ENCODE measurements around the gene SLC16A7. TPM values are rescaled to one million over a fixed set of nuclear protein-coding genes. Genes with fewer than 3 reads are reported as not detected.

Gene SLC16A7
- total RNA-seq, 4 donors from 2014 or later, result 0.80 to 29.9 (median 12.3) TPM

DNA sequence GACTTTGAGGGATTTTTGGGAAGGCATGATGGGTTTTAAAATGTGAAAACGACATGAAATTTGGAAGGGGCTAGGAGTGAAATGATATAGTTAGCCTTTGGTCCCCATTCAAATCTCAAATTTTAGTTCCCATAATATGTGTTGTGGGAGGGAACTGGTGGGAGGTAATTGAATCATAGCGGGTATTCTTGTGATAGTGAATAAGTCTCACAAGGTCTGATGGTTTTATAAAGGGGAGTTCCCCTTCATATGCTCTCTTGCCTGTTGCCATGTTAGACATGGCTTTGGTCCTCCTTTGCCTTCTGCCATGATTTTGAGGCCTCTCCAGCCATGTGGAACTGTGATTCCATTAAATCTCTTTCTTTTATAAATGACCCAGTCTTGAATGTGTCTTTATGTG is 72.8 kb downstream of the SLC16A7 start:
- Histone ChIP-seq H3K36me3 (no peaks in the 10 kb centered on the region), H3K4me1 (no peaks in the 10 kb centered on the region), H3K27ac (no peak overlapping the region), H3K4me3 (no peak overlapping the region), H3K9me3 (no peaks in the 10 kb centered on the region), H3K27me3 (no peaks in the 10 kb centered on the region)
- TF ChIP-seq, protein P1, sequence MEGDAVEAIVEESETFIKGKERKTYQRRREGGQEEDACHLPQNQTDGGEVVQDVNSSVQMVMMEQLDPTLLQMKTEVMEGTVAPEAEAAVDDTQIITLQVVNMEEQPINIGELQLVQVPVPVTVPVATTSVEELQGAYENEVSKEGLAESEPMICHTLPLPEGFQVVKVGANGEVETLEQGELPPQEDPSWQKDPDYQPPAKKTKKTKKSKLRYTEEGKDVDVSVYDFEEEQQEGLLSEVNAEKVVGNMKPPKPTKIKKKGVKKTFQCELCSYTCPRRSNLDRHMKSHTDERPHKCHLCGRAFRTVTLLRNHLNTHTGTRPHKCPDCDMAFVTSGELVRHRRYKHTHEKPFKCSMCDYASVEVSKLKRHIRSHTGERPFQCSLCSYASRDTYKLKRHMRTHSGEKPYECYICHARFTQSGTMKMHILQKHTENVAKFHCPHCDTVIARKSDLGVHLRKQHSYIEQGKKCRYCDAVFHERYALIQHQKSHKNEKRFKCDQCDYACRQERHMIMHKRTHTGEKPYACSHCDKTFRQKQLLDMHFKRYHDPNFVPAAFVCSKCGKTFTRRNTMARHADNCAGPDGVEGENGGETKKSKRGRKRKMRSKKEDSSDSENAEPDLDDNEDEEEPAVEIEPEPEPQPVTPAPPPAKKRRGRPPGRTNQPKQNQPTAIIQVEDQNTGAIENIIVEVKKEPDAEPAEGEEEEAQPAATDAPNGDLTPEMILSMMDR (IDR thresholded peaks at IDR 0.05), result no peak
- no peak for TF ChIP-seq POLR2AphosphoS5 (IDR thresholded peaks at IDR 0.05)
- no peak for TF ChIP-seq POLR2A (IDR thresholded peaks at IDR 0.05)
- TF ChIP-seq EP300 (IDR thresholded peaks at IDR 0.05; ENCODE audit: low read depth), result no peak
- in situ Hi-C loops (cut with MboI; ENCODE audit: low pct_ligation_motif_present in 1 of 4, low pct_unique_long_range_greater_than_20kb in 1 of 4, low sequenced_read_pairs in 3 of 4), result no loop called here
- DNase-seq, result no peak
- intact Hi-C loops (cut with DNase I; ENCODE audit: low total_unique reads), result no loop called here
- 86 to 90% methylated on average over 2 of the region's 2 CpGs for WGBS, 2 donors (ENCODE audit: low coverage in 1 of 2)

DNA sequence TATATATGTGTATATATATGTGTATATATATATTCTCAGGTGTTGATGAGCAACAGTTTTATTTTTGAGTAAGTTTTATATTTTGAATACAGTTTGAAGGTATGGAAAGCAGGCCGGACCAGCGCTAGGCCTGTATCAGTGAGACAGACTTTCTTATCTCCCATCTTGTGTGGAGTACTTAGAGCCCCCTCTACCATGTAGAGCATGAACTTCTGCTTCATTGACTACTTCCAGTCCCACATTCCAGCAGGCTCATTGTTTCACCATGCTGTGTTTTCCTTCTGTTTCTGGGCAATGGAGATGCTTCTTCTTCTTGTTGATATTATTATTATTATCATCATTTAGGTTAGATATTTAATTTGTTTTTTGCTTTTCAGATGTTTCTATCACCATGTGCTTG is 76.4 kb downstream of the SLC16A7 start:
- H3K27me3 ChIP-seq, result no peaks in the 10 kb centered on the region
- in situ Hi-C loops (cut with MboI; ENCODE audit: low pct_ligation_motif_present in 1 of 4, low pct_unique_long_range_greater_than_20kb in 1 of 4, low sequenced_read_pairs in 3 of 4), result no loop called here
- no peaks in the 10 kb centered on the region for H3K4me1 ChIP-seq
- intact Hi-C loops (cut with DNase I; ENCODE audit: low total_unique reads), result no loop called here
- H3K4me3 ChIP-seq, result no peak overlapping the region
- DNase-seq, result no peak
- TF ChIP-seq EP300 (IDR thresholded peaks at IDR 0.05; ENCODE audit: low read depth), result no peak
- no peak for TF ChIP-seq POLR2AphosphoS5 (IDR thresholded peaks at IDR 0.05)
- TF ChIP-seq POLR2A (IDR thresholded peaks at IDR 0.05), result no peak
- TF ChIP-seq, protein P1 (IDR thresholded peaks at IDR 0.05), result no peak
- H3K9me3 ChIP-seq, result no peaks in the 10 kb centered on the region
- H3K36me3 ChIP-seq, result no peaks in the 10 kb centered on the region
- H3K27ac ChIP-seq, result no peak overlapping the region
- 94 to 100% methylated on average over 2 of the region's 2 CpGs for WGBS, 2 donors (ENCODE audit: low coverage in 1 of 2)

DNA sequence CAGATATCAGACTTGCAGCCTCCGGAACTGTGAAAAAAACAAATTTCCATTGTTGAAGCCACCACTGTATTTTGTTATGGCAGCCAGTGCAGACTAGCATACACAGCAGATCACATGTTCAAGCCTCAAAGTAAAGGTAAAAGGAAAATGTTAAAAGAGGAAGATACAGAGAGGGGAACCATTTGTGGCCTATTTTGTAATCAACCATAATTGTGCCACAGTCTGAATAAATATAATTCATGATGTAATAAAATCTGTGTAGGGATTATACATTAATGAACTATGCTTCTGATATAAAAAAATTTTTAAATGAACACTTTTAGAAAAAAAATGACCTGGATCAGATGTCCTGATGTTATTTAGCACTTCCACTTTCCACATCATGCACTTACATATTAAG is 79.6 kb downstream of the SLC16A7 start:
- intact Hi-C loops (cut with DNase I; ENCODE audit: low total_unique reads) (no loop called here), in situ Hi-C loops (cut with MboI; ENCODE audit: low pct_ligation_motif_present in 1 of 4, low pct_unique_long_range_greater_than_20kb in 1 of 4, low sequenced_read_pairs in 3 of 4) (no loop called here)
- 86 to 100% methylated on average over 1 of the region's 1 CpG for WGBS, 2 donors (ENCODE audit: low coverage in 1 of 2)

DNA sequence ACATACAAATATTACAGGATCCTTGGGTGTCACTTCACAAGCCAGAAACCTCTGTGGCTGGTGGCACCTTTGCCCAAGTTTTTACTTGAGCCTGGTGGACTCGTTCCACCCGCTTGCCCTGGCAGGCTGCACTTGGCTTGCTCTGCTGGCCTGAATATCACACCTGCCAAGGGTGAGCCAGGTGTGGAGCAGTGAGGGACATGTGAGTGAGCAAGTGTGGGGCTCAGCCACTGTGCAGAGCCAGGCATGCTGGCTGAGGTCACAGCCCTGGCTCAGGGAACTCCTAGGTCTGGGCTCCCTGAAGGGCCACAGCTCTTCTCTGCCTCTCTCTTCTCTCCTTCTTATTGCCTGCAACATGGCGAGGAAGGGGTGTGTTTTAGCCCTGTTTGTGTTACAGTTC is 82.0 kb downstream of the SLC16A7 start:
- intact Hi-C loops (cut with DNase I; ENCODE audit: low total_unique reads), result no loop called here
- Histone ChIP-seq H3K36me3 (no peaks in the 10 kb centered on the region), H3K27ac (no peak overlapping the region), H3K27me3 (no peaks in the 10 kb centered on the region), H3K4me3 (no peak overlapping the region), H3K9me3 (no peaks in the 10 kb centered on the region), H3K4me1 (no peaks in the 10 kb centered on the region)
- in situ Hi-C loops (cut with MboI; ENCODE audit: low pct_ligation_motif_present in 1 of 4, low pct_unique_long_range_greater_than_20kb in 1 of 4, low sequenced_read_pairs in 3 of 4), result no loop called here
- TF ChIP-seq POLR2AphosphoS5 (IDR thresholded peaks at IDR 0.05) (no peak), POLR2A (IDR thresholded peaks at IDR 0.05) (no peak), EP300 (IDR thresholded peaks at IDR 0.05; ENCODE audit: low read depth) (no peak)
- TF ChIP-seq, protein P1 (IDR thresholded peaks at IDR 0.05), result no peak
- 77% methylated on average over 3 of the region's 3 CpGs; no CpG with 5 or more reads in 1 of the 2 donors for WGBS, 2 donors (ENCODE audit: low coverage in 1 of 2)
- DNase-seq, result no peak

More for the DNA sequence above, 79.6 kb downstream of the SLC16A7 start:
- Histone ChIP-seq H3K27me3 (no peaks in the 10 kb centered on the region), H3K27ac (no peak overlapping the region), H3K9me3 (no peaks in the 10 kb centered on the region), H3K4me3 (no peak overlapping the region), H3K4me1 (no peaks in the 10 kb centered on the region), H3K36me3 (no peaks in the 10 kb centered on the region)
- TF ChIP-seq, protein P1 (IDR thresholded peaks at IDR 0.05), result no peak
- TF ChIP-seq POLR2AphosphoS5 (IDR thresholded peaks at IDR 0.05) (no peak), EP300 (IDR thresholded peaks at IDR 0.05; ENCODE audit: low read depth) (no peak), POLR2A (IDR thresholded peaks at IDR 0.05) (no peak)
- DNase-seq, result no peak
